NCI-H128 (cell line): ENCODE data around the gene SUCNR1.
"Not testable (repeated sequence)": the region's sequence is repeated elsewhere in the genome, so short reads cannot be mapped to it uniquely, and the experiment has no call there.

Source experiments
- DNase-seq: peaks from one replicate; lab custom pipeline; 2025; ENCODE audit not compliant: unreplicated experiment; lab: John Stamatoyannopoulos, UW

The SUCNR1 gene

GRCh38 chr3:151873398-151873797 lies at the start of gene SUCNR1:
Gene SUCNR1 (plus strand): TSS chr3:151873643. CDS start chr3:151879893, 6,250 bp downstream.
- no peak for DNase-seq

- DNase-seq, result no peak
Observed at GRCh38 chr3:151827816-151828215, 45.6 kb upstream of the SUCNR1 start.

GRCh38 chr3:151835751-151836525 lies 37.5 kb upstream of the SUCNR1 start:
- DNase-seq, result no peak

GRCh38 chr3:151837057-151837456 lies 36.4 kb upstream of the SUCNR1 start:
- no peak for DNase-seq

- DNase-seq, result no peak
Observed at GRCh38 chr3:151838574-151839312, 34.7 kb upstream of the SUCNR1 start.

- no peak for DNase-seq
Observed at GRCh38 chr3:151839313-151839631, 34.2 kb upstream of the SUCNR1 start.

- DNase-seq, result no peak
Observed at GRCh38 chr3:151841801-151842200, 31.6 kb upstream of the SUCNR1 start.

GRCh38 chr3:151843275-151843674 lies 30.2 kb upstream of the SUCNR1 start:
- DNase-seq, result no peak

- no peak for DNase-seq
Observed at GRCh38 chr3:151845306-151845905, 28.0 kb upstream of the SUCNR1 start.

GRCh38 chr3:151850065-151850464 lies 23.4 kb upstream of the SUCNR1 start:
- DNase-seq, result not testable (repeated sequence)

GRCh38 chr3:151852074-151852811 lies 21.2 kb upstream of the SUCNR1 start:
- DNase-seq, result no peak

- DNase-seq, result no peak
Observed at GRCh38 chr3:151856118-151856517, 17.3 kb upstream of the SUCNR1 start.

- DNase-seq, result no peak
Observed at GRCh38 chr3:151856641-151857040, 16.8 kb upstream of the SUCNR1 start.

GRCh38 chr3:151859233-151859673 lies 14.2 kb upstream of the SUCNR1 start:
- DNase-seq, result no peak

- no peak for DNase-seq
Observed at GRCh38 chr3:151859905-151860304, 13.5 kb upstream of the SUCNR1 start.

GRCh38 chr3:151863611-151864010 lies 9.8 kb upstream of the SUCNR1 start:
- no peak for DNase-seq

- DNase-seq, result no peak
Observed at GRCh38 chr3:151864423-151865101, 8.9 kb upstream of the SUCNR1 start.

- no peak for DNase-seq
Observed at GRCh38 chr3:151866711-151867410, 6.6 kb upstream of the SUCNR1 start.

GRCh38 chr3:151867666-151868065 lies 5.8 kb upstream of the SUCNR1 start:
- DNase-seq, result no peak

GRCh38 chr3:151869181-151869580 lies 4.3 kb upstream of the SUCNR1 start:
- DNase-seq, result no peak
